IPS-18a (cell line): Measurements from ENCODE around the gene GSAP.
"Not testable (repeated sequence)": the region's sequence is repeated elsewhere in the genome, so short reads cannot be mapped to it uniquely, and the experiment has no call there.

Experiments
- H3K27ac ChIP-seq: one replicate; pipeline ENCODE4 v1.5.1; 2013; ENCODE audit warnings: low read length
- H3K27me3 ChIP-seq: one replicate; pipeline ENCODE4 v1.6.1; 2013; ENCODE audit warnings: mild to moderate bottlenecking, low read length; ENCODE audit not compliant: control insufficient read depth, insufficient read depth
- H3K36me3 ChIP-seq: one replicate; pipeline ENCODE4 v1.6.1; 2013; ENCODE audit warnings: low read depth, low read length; ENCODE audit not compliant: control insufficient read depth
- H3K4me1 ChIP-seq: one replicate; pipeline ENCODE4 v1.6.1; 2013; ENCODE audit warnings: low read depth, low read length; ENCODE audit not compliant: control insufficient read depth
- H3K4me3 ChIP-seq: one replicate; pipeline ENCODE4 v1.5.1; 2013; ENCODE audit warnings: low read length
- H3K9ac ChIP-seq: one replicate; pipeline ENCODE4 v1.6.1; 2013; ENCODE audit warnings: mild to moderate bottlenecking, low read length, moderate library complexity
- H3K9me3 ChIP-seq: one replicate; pipeline ENCODE4 v1.6.1; 2013; ENCODE audit warnings: low read depth, low read length; ENCODE audit not compliant: control insufficient read depth

GSAP gene

DNA sequence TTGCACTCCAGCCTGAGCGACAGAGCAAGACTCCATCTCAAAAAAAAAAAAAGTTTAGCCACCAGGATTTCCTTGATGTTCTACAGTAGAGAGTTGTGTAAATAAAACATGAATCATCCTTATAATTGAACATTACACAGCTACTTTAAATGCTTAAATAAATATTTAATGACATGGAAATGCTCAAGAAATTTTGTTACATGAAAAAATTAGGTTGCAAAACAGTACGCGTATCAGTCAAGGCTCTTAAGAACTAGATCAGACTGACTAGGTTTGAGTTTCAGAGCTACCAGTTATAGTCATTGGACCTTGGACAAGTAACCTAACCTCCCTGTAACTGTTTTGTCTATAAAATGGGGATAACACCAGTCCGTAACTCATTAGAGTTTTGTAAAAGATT is 38.7 kb upstream of the GSAP start:
- Histone ChIP-seq H3K4me3 (no peak overlapping the region), H3K27me3 (no peaks in the 10 kb centered on the region), H3K4me1 (no peaks in the 10 kb centered on the region), H3K27ac (no peak overlapping the region), H3K9me3 (no peaks in the 10 kb centered on the region), H3K9ac (no peak overlapping the region), H3K36me3 (no peaks in the 10 kb centered on the region)

DNA sequence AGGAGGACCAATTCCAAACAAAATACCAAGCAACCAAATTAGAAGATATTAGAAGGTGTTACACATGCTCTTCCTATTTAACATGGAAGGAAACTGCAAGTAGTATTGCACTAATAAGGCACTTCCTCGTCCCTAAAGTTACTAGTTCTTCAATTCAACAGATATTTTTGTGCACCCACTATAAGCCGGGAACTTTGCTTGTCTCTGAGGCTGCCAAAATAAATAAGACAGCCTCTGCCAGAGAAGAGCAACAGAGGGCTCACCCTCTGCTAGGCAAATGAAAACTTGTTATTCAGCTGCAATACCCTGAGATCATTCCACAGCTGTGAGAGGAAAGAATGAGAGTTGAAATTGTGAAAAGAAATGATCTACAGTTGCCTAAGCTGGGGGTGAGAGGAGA is 37.4 kb upstream of the GSAP start:
- Histone ChIP-seq H3K9me3 (no peaks in the 10 kb centered on the region), H3K27me3 (no peaks in the 10 kb centered on the region), H3K27ac (no peak overlapping the region), H3K4me3 (no peak overlapping the region), H3K36me3 (no peaks in the 10 kb centered on the region), H3K9ac (no peak overlapping the region), H3K4me1 (no peaks in the 10 kb centered on the region)

DNA sequence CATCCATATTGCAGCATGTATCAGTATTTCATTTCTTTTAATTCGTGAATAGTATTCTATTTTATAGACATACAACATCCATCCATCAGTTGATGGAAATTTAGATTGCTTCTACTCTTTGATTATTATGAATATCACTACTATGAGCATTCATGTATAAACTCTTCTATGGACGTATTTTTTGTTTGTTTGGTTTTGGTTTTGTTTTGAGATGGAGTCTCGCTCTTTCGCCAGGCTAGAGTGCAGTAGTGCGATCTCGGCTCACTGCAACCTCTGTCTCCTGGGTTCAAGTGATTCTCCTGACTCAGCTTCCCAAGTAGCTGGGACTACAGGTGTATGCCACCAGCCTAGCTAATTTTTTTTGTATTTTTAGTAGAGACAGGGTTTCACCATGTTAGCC is 35.8 kb upstream of the GSAP start:
- not testable (repeated sequence) for H3K27me3 ChIP-seq, H3K36me3 ChIP-seq, H3K27ac ChIP-seq, H3K4me1 ChIP-seq, H3K9me3 ChIP-seq, H3K9ac ChIP-seq, H3K4me3 ChIP-seq

DNA sequence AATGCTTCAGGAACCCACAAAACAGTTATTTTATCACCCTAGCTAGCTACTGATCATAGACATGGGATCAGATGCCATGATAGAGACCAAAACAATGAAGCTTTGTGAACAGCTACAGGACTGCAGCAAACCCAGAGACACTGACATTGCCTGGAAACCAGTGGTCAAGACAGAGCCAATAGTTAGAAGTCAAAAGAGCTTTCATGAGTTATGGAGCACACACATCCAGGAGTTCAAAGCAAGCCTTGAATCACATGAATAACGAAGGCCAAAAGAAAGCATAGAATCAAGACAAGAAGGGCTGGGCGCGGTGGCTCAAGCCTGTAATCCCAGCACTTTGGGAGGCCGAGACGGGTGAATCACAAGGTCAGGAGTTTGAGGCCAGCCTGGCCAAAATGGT is 34.5 kb upstream of the GSAP start:
- no peaks in the 10 kb centered on the region for H3K36me3 ChIP-seq
- no peak overlapping the region for H3K27ac ChIP-seq
- no peaks in the 10 kb centered on the region for H3K27me3 ChIP-seq
- no peaks in the 10 kb centered on the region for H3K9me3 ChIP-seq
- no peak overlapping the region for H3K9ac ChIP-seq
- no peaks in the 10 kb centered on the region for H3K4me1 ChIP-seq
- H3K4me3 ChIP-seq, result no peak overlapping the region

DNA sequence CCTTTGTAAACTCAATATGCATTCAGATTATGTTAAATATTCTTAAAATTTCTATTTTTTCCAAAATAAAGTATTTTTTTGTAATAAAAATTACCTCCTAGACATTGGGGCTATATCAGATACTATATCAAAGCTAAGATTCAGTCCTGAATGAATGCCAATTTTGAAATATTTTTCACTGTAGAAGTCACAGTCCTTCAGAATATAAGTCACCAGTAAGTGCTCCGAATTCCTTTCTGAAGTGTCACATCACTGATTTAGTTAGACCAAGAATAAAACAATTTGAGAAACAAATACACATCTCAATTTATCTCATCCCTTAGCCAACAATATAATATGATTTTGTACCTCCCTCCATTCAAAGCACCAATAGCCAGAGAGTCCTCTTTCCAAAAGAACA is 33.9 kb upstream of the GSAP start:
- no peaks in the 10 kb centered on the region for H3K4me1 ChIP-seq
- H3K27ac ChIP-seq, result no peak overlapping the region
- H3K36me3 ChIP-seq, result no peaks in the 10 kb centered on the region
- no peak overlapping the region for H3K4me3 ChIP-seq
- no peaks in the 10 kb centered on the region for H3K27me3 ChIP-seq
- H3K9ac ChIP-seq, result no peak overlapping the region
- H3K9me3 ChIP-seq, result no peaks in the 10 kb centered on the region

DNA sequence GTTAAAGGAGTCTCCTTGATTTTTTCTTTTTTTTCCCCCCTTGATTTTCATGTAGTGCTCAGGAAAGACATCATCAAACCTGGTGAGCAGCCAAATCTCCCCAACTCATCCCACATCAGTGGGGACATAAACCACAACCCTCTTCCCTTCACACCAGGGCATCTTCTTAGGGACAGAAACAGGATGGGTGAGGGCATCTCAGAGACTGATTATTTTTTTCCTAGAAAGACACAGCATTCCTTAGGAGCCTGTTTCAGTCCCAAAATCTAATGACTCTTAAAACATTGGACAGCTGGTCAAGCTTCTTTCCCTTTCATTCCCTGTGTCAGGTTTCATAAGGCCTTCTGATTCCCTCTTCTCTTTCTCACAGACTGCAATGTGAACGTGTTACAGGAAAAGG is 31.5 kb upstream of the GSAP start:
- H3K27me3 ChIP-seq, result no peaks in the 10 kb centered on the region
- no peaks in the 10 kb centered on the region for H3K36me3 ChIP-seq
- no peaks in the 10 kb centered on the region for H3K9me3 ChIP-seq
- no peak overlapping the region for H3K9ac ChIP-seq
- no peaks in the 10 kb centered on the region for H3K4me1 ChIP-seq
- no peak overlapping the region for H3K4me3 ChIP-seq
- no peak overlapping the region for H3K27ac ChIP-seq

DNA sequence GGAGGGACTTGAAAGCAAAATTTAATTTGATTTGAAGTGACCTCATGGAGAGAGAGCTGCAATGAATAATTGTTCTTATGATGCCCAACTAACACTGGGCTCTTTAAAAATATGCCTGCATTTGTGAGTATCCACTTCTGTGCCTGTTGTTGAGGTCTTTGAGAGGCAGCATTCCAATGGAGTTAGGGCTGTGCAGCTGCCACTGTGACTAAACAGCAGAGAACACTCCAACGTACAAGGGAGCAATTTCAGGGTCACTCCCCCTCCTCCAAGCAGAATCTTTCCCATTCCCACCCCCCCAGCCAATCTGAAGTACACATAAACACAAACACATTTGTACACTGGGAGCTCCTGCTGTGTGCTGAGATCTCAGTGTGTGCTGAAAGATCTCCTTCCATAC is 28.0 kb upstream of the GSAP start:
- H3K27me3 ChIP-seq, result no peaks in the 10 kb centered on the region
- H3K27ac ChIP-seq, result no peak overlapping the region
- no peaks in the 10 kb centered on the region for H3K4me1 ChIP-seq
- H3K4me3 ChIP-seq, result no peak overlapping the region
- no peak overlapping the region for H3K9ac ChIP-seq
- H3K9me3 ChIP-seq, result no peaks in the 10 kb centered on the region
- H3K36me3 ChIP-seq, result no peaks in the 10 kb centered on the region

DNA sequence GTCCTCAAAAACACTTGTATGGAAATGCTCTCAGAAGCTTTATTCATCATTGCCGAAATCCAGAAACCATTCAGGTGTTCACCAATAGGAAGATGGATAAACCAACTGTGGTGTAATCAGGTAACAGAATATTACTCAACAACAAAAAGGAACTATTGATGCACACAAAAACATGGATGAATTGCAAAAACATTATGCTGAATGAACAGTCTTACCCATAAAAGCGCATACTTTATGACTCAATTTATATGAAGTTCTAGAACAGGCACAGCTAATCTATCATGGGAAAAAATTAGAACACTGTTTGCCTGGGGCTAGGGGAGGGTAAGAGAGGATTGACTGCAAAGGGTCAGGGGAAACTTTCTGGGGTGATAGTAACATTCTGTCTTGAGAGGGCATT is 26.9 kb upstream of the GSAP start:
- no peak overlapping the region for H3K9ac ChIP-seq
- no peak overlapping the region for H3K27ac ChIP-seq
- H3K36me3 ChIP-seq, result no peaks in the 10 kb centered on the region
- H3K9me3 ChIP-seq, result no peaks in the 10 kb centered on the region
- H3K4me1 ChIP-seq, result no peaks in the 10 kb centered on the region
- no peaks in the 10 kb centered on the region for H3K27me3 ChIP-seq
- no peak overlapping the region for H3K4me3 ChIP-seq

DNA sequence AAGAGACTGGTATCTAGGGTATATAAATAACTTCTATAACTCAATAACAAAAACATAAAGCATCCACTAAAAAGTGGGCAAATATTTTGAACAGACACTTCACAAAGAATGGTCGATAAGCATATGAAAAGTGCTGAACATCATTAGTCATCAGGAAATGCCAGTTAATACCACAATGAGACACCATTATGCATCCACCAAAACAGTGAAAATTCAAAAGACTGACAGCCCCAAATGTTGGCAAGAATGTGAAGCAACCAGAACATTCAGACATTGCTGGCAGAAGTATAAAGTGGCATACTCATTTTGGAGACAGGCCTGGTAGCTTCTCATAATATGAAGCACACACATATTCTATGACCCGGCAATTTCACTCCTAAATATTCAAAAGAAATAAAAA is 26.5 kb upstream of the GSAP start:
- no peak overlapping the region for H3K27ac ChIP-seq
- H3K4me3 ChIP-seq, result no peak overlapping the region

DNA sequence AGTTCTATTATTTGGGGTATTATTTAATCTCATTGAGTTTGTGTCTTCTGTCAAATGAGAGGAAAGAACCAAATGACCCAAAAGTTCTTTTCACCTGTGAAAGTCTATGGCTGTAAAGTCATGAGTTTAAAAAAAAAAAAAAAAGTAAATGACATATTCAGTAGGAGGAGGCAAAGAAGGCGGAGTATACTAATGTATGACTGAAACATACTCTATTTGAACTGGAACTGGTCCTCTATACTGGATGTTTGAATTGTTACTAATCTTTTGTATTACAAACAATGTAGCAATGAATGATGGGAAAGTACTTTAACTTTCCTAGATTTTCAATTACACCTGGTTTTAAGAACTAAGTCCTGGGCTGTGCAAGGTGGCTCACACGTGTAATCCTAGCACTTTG is 24.9 kb upstream of the GSAP start:
- Histone ChIP-seq H3K4me1 (no peaks in the 10 kb centered on the region), H3K9ac (no peak overlapping the region), H3K27ac (no peak overlapping the region), H3K27me3 (no peaks in the 10 kb centered on the region), H3K4me3 (no peak overlapping the region), H3K36me3 (no peaks in the 10 kb centered on the region), H3K9me3 (no peaks in the 10 kb centered on the region)

More for the DNA sequence above, 26.5 kb upstream of the GSAP start:
- no peak overlapping the region for H3K9ac ChIP-seq
- H3K27me3 ChIP-seq, result no peaks in the 10 kb centered on the region
- no peaks in the 10 kb centered on the region for H3K36me3 ChIP-seq
- H3K9me3 ChIP-seq, result no peaks in the 10 kb centered on the region
- H3K4me1 ChIP-seq, result no peaks in the 10 kb centered on the region

DNA sequence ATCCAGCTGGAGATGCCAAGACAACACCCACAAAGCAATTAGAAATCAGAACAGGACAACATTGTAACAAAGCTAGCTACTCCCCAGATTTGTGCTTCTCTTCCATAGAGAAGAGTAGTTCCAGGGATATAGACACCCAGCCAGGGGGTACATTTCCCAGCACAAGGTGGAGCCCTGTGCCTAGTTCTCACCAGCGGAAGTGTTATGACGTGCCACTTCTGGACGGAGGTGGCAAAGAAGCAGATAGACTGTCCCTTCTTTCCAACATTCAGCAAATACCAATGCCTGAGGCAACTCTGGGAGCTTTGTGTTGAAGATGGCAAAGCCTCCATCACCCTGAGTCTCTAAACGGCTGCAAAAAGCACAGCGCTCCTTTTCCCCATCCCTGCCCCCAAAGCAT is 23.4 kb upstream of the GSAP start:
- H3K9me3 ChIP-seq, result no peaks in the 10 kb centered on the region
- H3K4me3 ChIP-seq, result no peak overlapping the region
- no peaks in the 10 kb centered on the region for H3K4me1 ChIP-seq
- no peaks in the 10 kb centered on the region for H3K36me3 ChIP-seq
- H3K9ac ChIP-seq, result no peak overlapping the region
- no peaks in the 10 kb centered on the region for H3K27me3 ChIP-seq
- no peak overlapping the region for H3K27ac ChIP-seq

DNA sequence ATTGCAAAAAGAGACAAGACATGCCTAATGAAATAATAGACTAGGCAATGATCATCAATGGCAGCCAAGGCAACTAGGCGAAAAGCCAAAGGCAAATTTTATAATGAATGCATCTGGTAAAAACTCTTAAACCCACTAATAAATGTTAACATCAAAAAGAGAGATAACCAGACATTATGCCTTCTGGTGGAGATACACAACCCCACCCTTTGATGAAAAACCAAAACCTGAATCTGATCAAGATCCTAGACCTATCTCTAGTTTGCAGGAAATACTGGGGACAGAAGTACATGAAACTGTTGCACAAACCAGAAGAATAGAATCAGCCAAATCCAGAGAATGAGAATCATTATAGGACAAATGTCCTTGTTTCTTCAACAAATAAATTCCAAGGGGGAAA is 22.0 kb upstream of the GSAP start:
- H3K27ac ChIP-seq, result no peak overlapping the region
- no peak overlapping the region for H3K9ac ChIP-seq
- H3K4me1 ChIP-seq, result no peaks in the 10 kb centered on the region
- H3K9me3 ChIP-seq, result no peaks in the 10 kb centered on the region
- H3K36me3 ChIP-seq, result no peaks in the 10 kb centered on the region
- H3K4me3 ChIP-seq, result no peak overlapping the region
- no peaks in the 10 kb centered on the region for H3K27me3 ChIP-seq
